ENCODE data around the gene EFCAB6. TPM values are rescaled to one million over a fixed set of nuclear protein-coding genes. Genes with fewer than 3 reads are reported as not detected.

Gene EFCAB6
- total RNA-seq, 1 experiment from 2014 or later, result 0.94 TPM

- no peaks in the 10 kb centered on the region for H3K27me3 Mint-ChIP-seq (ENCODE audit: low read depth)
- CTCF ChIA-PET, result interaction anchor here (1.5 kb wide), 1 partner anchor 14 kb away, joined by 10 read pairs; no protein-coding TSS in a partner anchor
- no peak overlapping the region for H3K4me3 Mint-ChIP-seq
- ATAC-seq, result no peak
- H3K36me3 Mint-ChIP-seq, result peaks cover 2% of the 10 kb centered on the region; the same call in 1 of the 2 replicates
- peaks cover 5% of the 10 kb centered on the region for H3K9me3 Mint-ChIP-seq
- POLR2A ChIA-PET, result no interaction called here
- DNase-seq (ENCODE audit: low spot score), result no peak
- TF ChIP-seq EMX1 (CRISPR knock-in tag; IDR thresholded peaks at IDR 0.05), result no peak
- TF ChIP-seq ZBTB43 (CRISPR knock-in tag; IDR thresholded peaks at IDR 0.05), result no peak
- TF ChIP-seq NFE2L1 (CRISPR knock-in tag; IDR thresholded peaks at IDR 0.05), result no peak
- no peak for TF ChIP-seq ZBTB21 (CRISPR knock-in tag; IDR thresholded peaks at IDR 0.05; ENCODE audit: borderline replicate concordance)
- TF ChIP-seq ZNF263 (CRISPR knock-in tag; IDR thresholded peaks at IDR 0.05; ENCODE audit: low read depth), result no peak
- TF ChIP-seq FOXP1 (CRISPR knock-in tag; IDR thresholded peaks at IDR 0.05; ENCODE audit: borderline replicate concordance), result no peak
- no peak overlapping the region for H3K27ac Mint-ChIP-seq
- no peaks in the 10 kb centered on the region for H3K4me1 Mint-ChIP-seq
Measured at GRCh38 chr22:43502306-43502874, 309.7 kb downstream of the EFCAB6 start.

- ATAC-seq, result no peak
- CTCF ChIA-PET, result interaction anchor here (1.5 kb wide), 1 partner anchor 14 kb away, joined by 10 read pairs; no protein-coding TSS in a partner anchor
- Mint-ChIP-seq H3K9me3 (peaks cover 10% of the 10 kb centered on the region), H3K4me1 (no peaks in the 10 kb centered on the region), H3K36me3 (peaks cover 7% of the 10 kb centered on the region; the same call in 1 of the 2 replicates), H3K4me3 (no peak overlapping the region), H3K27me3 (ENCODE audit: low read depth) (no peaks in the 10 kb centered on the region), H3K27ac (no peak overlapping the region)
- DNase-seq (ENCODE audit: low spot score), result no peak
- POLR2A ChIA-PET, result no interaction called here
- TF ChIP-seq ETV6 (CRISPR knock-in tag; IDR thresholded peaks at IDR 0.05), result no peak
- no peak for TF ChIP-seq JAZF1 (CRISPR knock-in tag; IDR thresholded peaks at IDR 0.05)
- TF ChIP-seq FOXK1 (CRISPR knock-in tag; IDR thresholded peaks at IDR 0.05), result no peak
- no peak for TF ChIP-seq NR3C1 (CRISPR knock-in tag; conservative IDR thresholded peaks at IDR 0.05; ENCODE audit: low read depth)
- no peak for TF ChIP-seq RORB (CRISPR knock-in tag; IDR thresholded peaks at IDR 0.05)
- no peak for TF ChIP-seq KAT7 (CRISPR knock-in tag; IDR thresholded peaks at IDR 0.05; ENCODE audit: borderline replicate concordance)
- TF ChIP-seq SOX15 (CRISPR knock-in tag; IDR thresholded peaks at IDR 0.05), result no peak
- no peak for TF ChIP-seq RELA (CRISPR knock-in tag; IDR thresholded peaks at IDR 0.05; ENCODE audit: borderline replicate concordance)
- TF ChIP-seq GABPB1 (CRISPR knock-in tag; IDR thresholded peaks at IDR 0.05), result no peak
- TF ChIP-seq CREB1 (CRISPR knock-in tag; IDR thresholded peaks at IDR 0.05), result no peak
- TF ChIP-seq SP1 (CRISPR knock-in tag; conservative IDR thresholded peaks at IDR 0.05), result no peak
- TF ChIP-seq E2F1 (CRISPR knock-in tag; IDR thresholded peaks at IDR 0.05), result no peak
- no peak for TF ChIP-seq FOXJ3 (CRISPR knock-in tag; IDR thresholded peaks at IDR 0.05; ENCODE audit: borderline replicate concordance)
- no peak for TF ChIP-seq ZNF263 (CRISPR knock-in tag; IDR thresholded peaks at IDR 0.05; ENCODE audit: low read depth)
- TF ChIP-seq MYBL2 (CRISPR knock-in tag; IDR thresholded peaks at IDR 0.05), result no peak
- TF ChIP-seq, protein P1, sequence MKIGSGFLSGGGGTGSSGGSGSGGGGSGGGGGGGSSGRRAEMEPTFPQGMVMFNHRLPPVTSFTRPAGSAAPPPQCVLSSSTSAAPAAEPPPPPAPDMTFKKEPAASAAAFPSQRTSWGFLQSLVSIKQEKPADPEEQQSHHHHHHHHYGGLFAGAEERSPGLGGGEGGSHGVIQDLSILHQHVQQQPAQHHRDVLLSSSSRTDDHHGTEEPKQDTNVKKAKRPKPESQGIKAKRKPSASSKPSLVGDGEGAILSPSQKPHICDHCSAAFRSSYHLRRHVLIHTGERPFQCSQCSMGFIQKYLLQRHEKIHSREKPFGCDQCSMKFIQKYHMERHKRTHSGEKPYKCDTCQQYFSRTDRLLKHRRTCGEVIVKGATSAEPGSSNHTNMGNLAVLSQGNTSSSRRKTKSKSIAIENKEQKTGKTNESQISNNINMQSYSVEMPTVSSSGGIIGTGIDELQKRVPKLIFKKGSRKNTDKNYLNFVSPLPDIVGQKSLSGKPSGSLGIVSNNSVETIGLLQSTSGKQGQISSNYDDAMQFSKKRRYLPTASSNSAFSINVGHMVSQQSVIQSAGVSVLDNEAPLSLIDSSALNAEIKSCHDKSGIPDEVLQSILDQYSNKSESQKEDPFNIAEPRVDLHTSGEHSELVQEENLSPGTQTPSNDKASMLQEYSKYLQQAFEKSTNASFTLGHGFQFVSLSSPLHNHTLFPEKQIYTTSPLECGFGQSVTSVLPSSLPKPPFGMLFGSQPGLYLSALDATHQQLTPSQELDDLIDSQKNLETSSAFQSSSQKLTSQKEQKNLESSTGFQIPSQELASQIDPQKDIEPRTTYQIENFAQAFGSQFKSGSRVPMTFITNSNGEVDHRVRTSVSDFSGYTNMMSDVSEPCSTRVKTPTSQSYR (CRISPR knock-in tag; IDR thresholded peaks at IDR 0.05), result no peak
Measured at GRCh38 chr22:43501878-43502277, 310.2 kb downstream of the EFCAB6 start.
